22Rv1 (cell line): ENCODE results near the gene PRR14.

Experiments used
- ZFX ChIP-seq: fragments of 450-650 bp; IDR thresholded peaks from 2 replicates; pipeline ENCODE4 v1.6.1; 2017; ENCODE audit warnings: antibody characterized with exemption, borderline replicate concordance
- TF ChIP-seq, protein P1 (sequence below): fragments of 450-650 bp; IDR thresholded peaks from 2 replicates; pipeline ENCODE4 v1.5.1; 2017; ENCODE audit warnings: mild to moderate bottlenecking

DNA sequence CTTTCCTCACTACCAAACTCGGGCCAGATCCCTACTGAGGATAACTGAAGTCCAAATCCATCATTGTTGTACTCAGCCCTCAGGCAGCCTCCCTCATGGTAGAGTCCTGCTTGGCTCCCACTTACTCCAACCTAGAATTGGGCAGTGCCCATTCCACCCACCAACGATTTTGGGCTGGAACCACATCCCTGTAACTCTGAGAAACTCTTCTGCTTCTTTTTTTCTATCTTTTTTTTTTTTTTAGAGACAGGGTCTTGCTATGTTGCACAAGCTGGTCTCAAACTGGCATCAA, 1.2 kb downstream of the PRR14 start:
- TF ChIP-seq, protein P1, sequence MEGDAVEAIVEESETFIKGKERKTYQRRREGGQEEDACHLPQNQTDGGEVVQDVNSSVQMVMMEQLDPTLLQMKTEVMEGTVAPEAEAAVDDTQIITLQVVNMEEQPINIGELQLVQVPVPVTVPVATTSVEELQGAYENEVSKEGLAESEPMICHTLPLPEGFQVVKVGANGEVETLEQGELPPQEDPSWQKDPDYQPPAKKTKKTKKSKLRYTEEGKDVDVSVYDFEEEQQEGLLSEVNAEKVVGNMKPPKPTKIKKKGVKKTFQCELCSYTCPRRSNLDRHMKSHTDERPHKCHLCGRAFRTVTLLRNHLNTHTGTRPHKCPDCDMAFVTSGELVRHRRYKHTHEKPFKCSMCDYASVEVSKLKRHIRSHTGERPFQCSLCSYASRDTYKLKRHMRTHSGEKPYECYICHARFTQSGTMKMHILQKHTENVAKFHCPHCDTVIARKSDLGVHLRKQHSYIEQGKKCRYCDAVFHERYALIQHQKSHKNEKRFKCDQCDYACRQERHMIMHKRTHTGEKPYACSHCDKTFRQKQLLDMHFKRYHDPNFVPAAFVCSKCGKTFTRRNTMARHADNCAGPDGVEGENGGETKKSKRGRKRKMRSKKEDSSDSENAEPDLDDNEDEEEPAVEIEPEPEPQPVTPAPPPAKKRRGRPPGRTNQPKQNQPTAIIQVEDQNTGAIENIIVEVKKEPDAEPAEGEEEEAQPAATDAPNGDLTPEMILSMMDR = no peak
- no peak for TF ChIP-seq ZFX
